ENCODE data around the gene FNDC1. TPM values are rescaled to one million over a fixed set of nuclear protein-coding genes. Genes with fewer than 3 reads are reported as not detected.

Gene FNDC1
- total RNA-seq, 2 donors from 2014 or later = 4.1 to 5.3 TPM

DNA sequence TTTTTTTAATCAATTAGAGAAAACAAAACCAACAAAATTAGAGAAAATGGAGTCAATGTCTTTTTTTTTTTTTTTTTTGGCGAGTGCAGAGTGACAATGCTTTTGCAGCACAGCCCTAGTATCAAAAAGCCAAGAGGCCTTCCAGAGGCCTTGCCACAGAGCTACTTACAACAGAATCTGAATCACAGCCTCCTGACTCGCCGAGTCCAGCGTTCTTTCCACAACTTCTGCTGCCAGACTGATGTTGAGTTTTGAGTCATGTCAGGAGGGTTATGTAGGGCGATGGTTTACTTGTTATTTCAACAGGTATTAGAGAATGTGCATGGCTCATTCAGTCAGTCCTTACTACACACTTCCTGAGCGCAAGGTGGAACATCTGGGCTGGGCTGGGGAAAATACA is 88.6 kb downstream of the FNDC1 start:
- Histone ChIP-seq H3K4me3 (no peak overlapping the region), H3K27me3 (replicated peaks; ENCODE audit: insufficient read depth) (no peaks in the 10 kb centered on the region), H3K9me3 (no peaks in the 10 kb centered on the region), H3K4me1 (ENCODE audit: control insufficient read depth in 1 of 2, low read depth in 2 of 2) (peaks cover 11 to 38% of the 10 kb centered on the region in 2 donors), H3K27ac (peak overlapping the region in 1 of 2 donors; percentile 38), H3K36me3 (no peaks in the 10 kb centered on the region)
- ATAC-seq (ENCODE audit: insufficient number of reproducible peaks, low FRiP score, low read depth) (no peak), DNase-seq (ENCODE audit: low spot score) (no peak)
- TF ChIP-seq, protein P1, sequence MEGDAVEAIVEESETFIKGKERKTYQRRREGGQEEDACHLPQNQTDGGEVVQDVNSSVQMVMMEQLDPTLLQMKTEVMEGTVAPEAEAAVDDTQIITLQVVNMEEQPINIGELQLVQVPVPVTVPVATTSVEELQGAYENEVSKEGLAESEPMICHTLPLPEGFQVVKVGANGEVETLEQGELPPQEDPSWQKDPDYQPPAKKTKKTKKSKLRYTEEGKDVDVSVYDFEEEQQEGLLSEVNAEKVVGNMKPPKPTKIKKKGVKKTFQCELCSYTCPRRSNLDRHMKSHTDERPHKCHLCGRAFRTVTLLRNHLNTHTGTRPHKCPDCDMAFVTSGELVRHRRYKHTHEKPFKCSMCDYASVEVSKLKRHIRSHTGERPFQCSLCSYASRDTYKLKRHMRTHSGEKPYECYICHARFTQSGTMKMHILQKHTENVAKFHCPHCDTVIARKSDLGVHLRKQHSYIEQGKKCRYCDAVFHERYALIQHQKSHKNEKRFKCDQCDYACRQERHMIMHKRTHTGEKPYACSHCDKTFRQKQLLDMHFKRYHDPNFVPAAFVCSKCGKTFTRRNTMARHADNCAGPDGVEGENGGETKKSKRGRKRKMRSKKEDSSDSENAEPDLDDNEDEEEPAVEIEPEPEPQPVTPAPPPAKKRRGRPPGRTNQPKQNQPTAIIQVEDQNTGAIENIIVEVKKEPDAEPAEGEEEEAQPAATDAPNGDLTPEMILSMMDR (IDR thresholded peaks at IDR 0.05) = no peak

DNA sequence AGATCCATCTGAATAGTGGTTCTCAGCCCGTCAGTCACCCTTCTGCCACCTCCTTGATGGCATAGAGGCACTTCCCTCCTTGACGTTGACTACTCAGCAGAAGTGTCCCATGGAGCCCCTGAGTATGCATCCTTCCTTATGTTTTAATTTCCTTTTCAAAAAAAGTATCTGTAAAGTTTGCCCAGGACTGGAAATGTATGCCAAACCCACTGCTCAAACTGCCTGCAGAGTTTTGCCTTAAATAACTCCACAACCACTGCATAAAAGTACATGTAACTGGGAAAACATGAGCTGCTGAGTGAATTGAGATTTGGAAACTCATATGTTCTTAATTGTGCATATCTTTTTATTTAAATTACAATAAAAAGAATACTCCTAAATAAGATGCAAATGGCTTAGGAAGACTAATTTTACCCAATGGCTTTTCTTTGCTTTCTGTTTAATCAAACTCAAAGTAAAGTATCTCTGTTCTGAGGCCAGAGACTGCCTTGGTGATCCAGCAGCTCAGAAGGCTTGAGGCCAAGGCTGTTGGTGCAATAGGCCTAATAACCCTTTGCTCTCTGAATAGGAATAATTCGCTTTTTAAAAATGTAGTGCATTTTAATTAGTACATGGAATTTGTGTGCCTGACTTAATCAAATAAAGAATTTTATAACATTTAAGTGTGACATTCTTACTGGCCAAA is 90.4 kb downstream of the FNDC1 start:
- Histone ChIP-seq H3K27ac (peak overlapping the region in 1 of 2 donors; percentile 20), H3K4me3 (no peak overlapping the region), H3K9me3 (no peaks in the 10 kb centered on the region), H3K27me3 (replicated peaks; ENCODE audit: insufficient read depth) (no peaks in the 10 kb centered on the region), H3K4me1 (ENCODE audit: control insufficient read depth in 1 of 2, low read depth in 2 of 2) (peaks cover 11 to 42% of the 10 kb centered on the region in 2 donors), H3K36me3 (no peaks in the 10 kb centered on the region)
- DNase-seq (ENCODE audit: low spot score) (no peak), ATAC-seq (ENCODE audit: insufficient number of reproducible peaks, low FRiP score, low read depth) (no peak)
- TF ChIP-seq, protein P1 (IDR thresholded peaks at IDR 0.05) = no peak

DNA sequence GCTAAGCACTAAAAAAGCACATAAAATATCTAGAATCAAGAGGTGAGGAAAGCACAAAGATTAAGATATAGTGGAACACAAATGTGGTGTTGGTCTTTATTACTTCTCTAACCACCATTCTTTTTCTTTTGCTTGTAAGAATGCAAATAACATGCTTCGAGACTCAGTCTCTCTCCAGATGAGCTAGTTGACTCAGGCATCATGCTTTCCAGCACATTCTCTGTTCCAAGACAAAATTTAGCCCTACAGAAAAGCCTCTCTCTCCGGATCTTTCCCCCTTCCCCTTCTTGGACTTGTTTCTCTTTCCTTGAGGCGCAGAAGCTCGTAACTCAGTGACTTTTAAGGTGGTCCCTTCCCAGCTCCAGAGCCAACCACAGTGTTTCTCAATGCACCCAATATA is 91.0 kb downstream of the FNDC1 start:
- DNase-seq (ENCODE audit: low spot score) (no peak), ATAC-seq (ENCODE audit: insufficient number of reproducible peaks, low FRiP score, low read depth) (no peak)
- no peaks in the 10 kb centered on the region for H3K9me3 ChIP-seq
- peak overlapping the region in 1 of 2 donors; percentile 20 for H3K27ac ChIP-seq
- H3K36me3 ChIP-seq = no peaks in the 10 kb centered on the region
- H3K4me1 ChIP-seq (ENCODE audit: control insufficient read depth in 1 of 2, low read depth in 2 of 2) = peaks cover 11 to 42% of the 10 kb centered on the region in 2 donors
- no peaks in the 10 kb centered on the region for H3K27me3 ChIP-seq (replicated peaks; ENCODE audit: insufficient read depth)
- H3K4me3 ChIP-seq = no peak overlapping the region
- TF ChIP-seq, protein P1 (IDR thresholded peaks at IDR 0.05) = no peak

DNA sequence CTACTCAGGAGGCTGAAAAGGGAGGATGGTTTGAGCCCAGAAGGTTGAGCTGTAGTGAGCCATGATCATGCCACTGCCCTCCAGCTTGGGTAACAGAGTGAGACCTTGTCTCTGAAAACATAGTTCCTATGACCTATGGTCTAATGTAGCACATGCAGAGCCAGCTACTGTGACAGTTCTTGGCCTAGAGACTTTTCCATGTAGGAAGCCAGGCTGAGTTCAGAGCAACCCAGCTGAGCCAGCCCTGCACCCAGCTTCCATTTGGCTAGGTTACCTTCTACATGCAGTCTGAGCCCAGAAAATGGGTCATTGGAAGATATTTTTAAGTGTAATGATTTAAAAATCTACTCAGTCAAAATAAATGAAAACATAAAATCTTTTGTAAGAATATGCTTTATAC is 92.8 kb downstream of the FNDC1 start:
- TF ChIP-seq, protein P1 (IDR thresholded peaks at IDR 0.05) = no peak
- H3K4me1 ChIP-seq (ENCODE audit: control insufficient read depth in 1 of 2, low read depth in 2 of 2) = peaks cover 11 to 42% of the 10 kb centered on the region in 2 donors
- no peak overlapping the region for H3K4me3 ChIP-seq
- no peak overlapping the region for H3K27ac ChIP-seq
- H3K9me3 ChIP-seq = no peaks in the 10 kb centered on the region
- H3K36me3 ChIP-seq = no peaks in the 10 kb centered on the region
- ATAC-seq (ENCODE audit: insufficient number of reproducible peaks, low FRiP score, low read depth) = no peak
- no peak for DNase-seq (ENCODE audit: low spot score)
- no peaks in the 10 kb centered on the region for H3K27me3 ChIP-seq (replicated peaks; ENCODE audit: insufficient read depth)

DNA sequence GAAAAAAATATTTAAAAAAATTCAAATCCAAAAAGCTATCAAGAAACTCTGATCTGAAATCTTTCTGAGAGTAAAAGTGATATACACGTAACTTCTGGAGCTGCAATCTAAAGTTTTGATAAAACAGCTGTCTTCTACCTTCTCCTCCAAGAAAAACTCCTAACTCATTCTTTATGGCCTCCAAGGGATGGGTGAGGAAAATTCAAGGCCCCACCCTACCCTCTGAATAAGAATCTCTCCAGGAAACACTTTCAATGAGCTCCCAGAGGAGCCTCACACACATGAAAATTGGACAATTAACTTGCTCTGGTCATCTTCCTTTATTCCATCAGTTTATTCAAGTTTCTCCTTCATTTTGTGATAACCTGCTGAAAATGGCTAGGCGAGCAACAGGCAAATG is 93.4 kb downstream of the FNDC1 start:
- H3K27ac ChIP-seq = no peak overlapping the region
- H3K4me3 ChIP-seq = no peak overlapping the region
- peaks cover 11 to 42% of the 10 kb centered on the region in 2 donors for H3K4me1 ChIP-seq (ENCODE audit: control insufficient read depth in 1 of 2, low read depth in 2 of 2)
- no peaks in the 10 kb centered on the region for H3K9me3 ChIP-seq
- DNase-seq (ENCODE audit: low spot score) (no peak), ATAC-seq (ENCODE audit: insufficient number of reproducible peaks, low FRiP score, low read depth) (no peak)
- no peaks in the 10 kb centered on the region for H3K27me3 ChIP-seq (replicated peaks; ENCODE audit: insufficient read depth)
- H3K36me3 ChIP-seq = no peaks in the 10 kb centered on the region
- TF ChIP-seq, protein P1 (IDR thresholded peaks at IDR 0.05) = no peak

Measured in thoracic aorta (tissue), 2 donors.